ENCODE data around the gene PPTC7. TPM values are rescaled to one million over a fixed set of nuclear protein-coding genes. Genes with fewer than 3 reads are reported as not detected.
"Not testable (repeated sequence)": the region's sequence is repeated elsewhere in the genome, so short reads cannot be mapped to it uniquely, and the experiment has no call there.

Gene PPTC7
- total RNA-seq, 4 donors from 2014 or later: 27.6 to 85.8 (median 58.4) TPM

GRCh38 chr12:110606253-110606611, 23.1 kb upstream of the PPTC7 start:
- intact Hi-C loops (cut with DNase I; ENCODE audit: low total_unique reads): no loop called here
- Histone ChIP-seq H3K27me3 (no peaks in the 10 kb centered on the region), H3K9me3 (no peaks in the 10 kb centered on the region), H3K4me1 (no peaks in the 10 kb centered on the region), H3K36me3 (no peaks in the 10 kb centered on the region), H3K27ac (no peak overlapping the region), H3K4me3 (no peak overlapping the region)
- DNase-seq: peak in 1 of 2 donors; percentile 0
- no peak for ATAC-seq
- no peak for TF ChIP-seq POLR2A (IDR thresholded peaks at IDR 0.05)
- TF ChIP-seq, protein P1, sequence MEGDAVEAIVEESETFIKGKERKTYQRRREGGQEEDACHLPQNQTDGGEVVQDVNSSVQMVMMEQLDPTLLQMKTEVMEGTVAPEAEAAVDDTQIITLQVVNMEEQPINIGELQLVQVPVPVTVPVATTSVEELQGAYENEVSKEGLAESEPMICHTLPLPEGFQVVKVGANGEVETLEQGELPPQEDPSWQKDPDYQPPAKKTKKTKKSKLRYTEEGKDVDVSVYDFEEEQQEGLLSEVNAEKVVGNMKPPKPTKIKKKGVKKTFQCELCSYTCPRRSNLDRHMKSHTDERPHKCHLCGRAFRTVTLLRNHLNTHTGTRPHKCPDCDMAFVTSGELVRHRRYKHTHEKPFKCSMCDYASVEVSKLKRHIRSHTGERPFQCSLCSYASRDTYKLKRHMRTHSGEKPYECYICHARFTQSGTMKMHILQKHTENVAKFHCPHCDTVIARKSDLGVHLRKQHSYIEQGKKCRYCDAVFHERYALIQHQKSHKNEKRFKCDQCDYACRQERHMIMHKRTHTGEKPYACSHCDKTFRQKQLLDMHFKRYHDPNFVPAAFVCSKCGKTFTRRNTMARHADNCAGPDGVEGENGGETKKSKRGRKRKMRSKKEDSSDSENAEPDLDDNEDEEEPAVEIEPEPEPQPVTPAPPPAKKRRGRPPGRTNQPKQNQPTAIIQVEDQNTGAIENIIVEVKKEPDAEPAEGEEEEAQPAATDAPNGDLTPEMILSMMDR (IDR thresholded peaks at IDR 0.05 in 4 of 5, conservative IDR thresholded peaks at IDR 0.05 in 1 of 5): no peak
- in situ Hi-C loops (cut with MboI; ENCODE audit: low sequenced_read_pairs in 4 of 4): no loop called here

- H3K4me3 ChIP-seq, H3K36me3 ChIP-seq, H3K27me3 ChIP-seq, H3K9me3 ChIP-seq, H3K4me1 ChIP-seq: not testable (repeated sequence)
- intact Hi-C loops (cut with DNase I; ENCODE audit: low total_unique reads) (loop anchor here (1.0 kb wide), 3 partner anchors 90 to 152 kb away; partner anchors contain the start of gene ARPC3), in situ Hi-C loops (cut with MboI; ENCODE audit: low sequenced_read_pairs in 4 of 4) (loop anchor here in 3 of 4 donors (5.0 kb wide), 2 partner anchors 90 to 155 kb away; no protein-coding TSS in a partner anchor)
- TF ChIP-seq, protein P1 (IDR thresholded peaks at IDR 0.05 in 4 of 5, conservative IDR thresholded peaks at IDR 0.05 in 1 of 5): peak; percentile 74 to 78 (median 77)
- peak in 1 of 2 donors; percentile 42 for DNase-seq
- peak; percentile 70 to 81 for ATAC-seq
- H3K27ac ChIP-seq: peak overlapping the region in 2 of 4 donors; percentile 7 to 33
Observed at GRCh38 chr12:110602085-110602814, 19.1 kb upstream of the PPTC7 start.

GRCh38 chr12:110600254-110600653, 17.1 kb upstream of the PPTC7 start:
- intact Hi-C loops (cut with DNase I; ENCODE audit: low total_unique reads): loop anchor here (1.0 kb wide), 1 partner anchor 98 kb away; no protein-coding TSS in a partner anchor
- no peak for DNase-seq
- no peaks in the 10 kb centered on the region for H3K36me3 ChIP-seq
- H3K27ac ChIP-seq: peak overlapping the region in 3 of 4 donors; percentile 25 to 32 (median 29)
- TF ChIP-seq, protein P1 (IDR thresholded peaks at IDR 0.05 in 4 of 5, conservative IDR thresholded peaks at IDR 0.05 in 1 of 5): peak; percentile 25 to 59 (median 52)
- no peak for TF ChIP-seq POLR2A (IDR thresholded peaks at IDR 0.05)
- H3K4me1 ChIP-seq: peaks cover 4 to 9% of the 10 kb centered on the region in 2 donors
- H3K4me3 ChIP-seq: no peak overlapping the region
- no peaks in the 10 kb centered on the region for H3K27me3 ChIP-seq
- peak; percentile 74 to 77 for ATAC-seq
- no peaks in the 10 kb centered on the region for H3K9me3 ChIP-seq
- in situ Hi-C loops (cut with MboI; ENCODE audit: low sequenced_read_pairs in 4 of 4): loop anchor here in 3 of 4 donors (5.0 kb wide), 2 partner anchors 88 to 153 kb away; no protein-coding TSS in a partner anchor

- DNase-seq (no peak), ATAC-seq (no peak)
- Histone ChIP-seq H3K27me3 (no peaks in the 10 kb centered on the region), H3K36me3 (no peaks in the 10 kb centered on the region), H3K4me3 (no peak overlapping the region), H3K9me3 (no peaks in the 10 kb centered on the region), H3K4me1 (peaks cover 4 to 9% of the 10 kb centered on the region in 2 donors), H3K27ac (no peak overlapping the region)
- TF ChIP-seq, protein P1 (IDR thresholded peaks at IDR 0.05 in 4 of 5, conservative IDR thresholded peaks at IDR 0.05 in 1 of 5): no peak
- no peak for TF ChIP-seq POLR2A (IDR thresholded peaks at IDR 0.05)
- in situ Hi-C loops (cut with MboI; ENCODE audit: low sequenced_read_pairs in 4 of 4): loop anchor here in 1 of 4 donors (5.0 kb wide), 1 partner anchor 87 kb away; no protein-coding TSS in a partner anchor
- intact Hi-C loops (cut with DNase I; ENCODE audit: low total_unique reads): no loop called here
Observed at GRCh38 chr12:110599334-110599733, 16.2 kb upstream of the PPTC7 start.
